GM19193 (cell line): ENCODE results near the gene ADAMTSL3.

Experiments used
- POLR2A ChIP-seq: IDR thresholded peaks from 4 replicates; pipeline ENCODE4 v1.6.1; 2011; ENCODE audit not compliant: insufficient read depth, insufficient read length; ENCODE audit errors: extremely low read depth

Gene ADAMTSL3

DNA sequence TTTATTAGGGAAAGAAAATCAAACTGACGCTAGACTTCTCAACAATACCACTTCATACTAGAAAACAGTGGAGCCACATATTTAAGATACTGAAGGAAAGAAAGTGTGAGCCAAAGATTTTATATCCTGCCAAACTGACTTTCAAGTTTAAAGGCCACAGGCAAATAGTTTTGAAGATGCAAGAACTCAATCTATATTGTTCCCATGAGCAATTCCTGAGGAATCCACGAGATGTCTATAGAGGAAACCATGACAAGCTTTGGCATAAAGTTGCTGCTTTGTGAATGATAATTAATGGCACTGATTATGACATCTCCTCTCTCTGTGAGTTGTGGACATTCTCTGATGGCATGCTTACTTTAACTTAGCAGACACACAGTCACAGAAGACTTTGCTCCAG lies 305.6 kb downstream of the ADAMTSL3 start:
- TF ChIP-seq POLR2A, result no peak

DNA sequence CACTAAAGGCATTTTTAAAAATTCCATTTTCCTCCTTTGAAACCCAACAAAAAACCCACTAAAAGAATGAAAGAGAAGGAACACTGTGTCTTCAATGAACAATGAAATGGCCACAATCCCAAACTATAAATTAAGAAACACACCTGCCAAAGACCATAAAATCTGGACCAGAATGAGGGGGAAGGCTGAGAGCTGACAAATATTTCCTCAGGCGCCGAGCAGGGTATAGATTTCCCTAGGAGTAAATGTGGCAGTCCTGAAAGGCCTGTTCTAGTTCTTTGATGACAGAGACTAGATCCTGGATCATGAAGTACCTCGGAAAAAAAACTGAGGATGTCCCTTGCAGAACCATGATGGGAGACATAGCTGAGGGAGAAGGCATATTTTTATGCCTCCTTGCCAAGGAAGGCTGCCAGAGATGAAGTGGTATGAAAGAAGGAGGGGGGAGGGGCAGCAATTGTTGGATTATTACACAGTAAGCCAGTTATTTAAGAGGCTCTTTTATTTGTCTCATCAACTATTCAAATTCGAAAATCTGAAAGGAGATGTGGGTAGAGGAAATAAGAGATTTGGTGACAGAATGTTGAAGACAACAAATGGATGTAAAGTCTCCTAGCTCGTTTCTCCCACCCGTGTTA lies 306.4 kb downstream of the ADAMTSL3 start:
- TF ChIP-seq POLR2A, result no peak

DNA sequence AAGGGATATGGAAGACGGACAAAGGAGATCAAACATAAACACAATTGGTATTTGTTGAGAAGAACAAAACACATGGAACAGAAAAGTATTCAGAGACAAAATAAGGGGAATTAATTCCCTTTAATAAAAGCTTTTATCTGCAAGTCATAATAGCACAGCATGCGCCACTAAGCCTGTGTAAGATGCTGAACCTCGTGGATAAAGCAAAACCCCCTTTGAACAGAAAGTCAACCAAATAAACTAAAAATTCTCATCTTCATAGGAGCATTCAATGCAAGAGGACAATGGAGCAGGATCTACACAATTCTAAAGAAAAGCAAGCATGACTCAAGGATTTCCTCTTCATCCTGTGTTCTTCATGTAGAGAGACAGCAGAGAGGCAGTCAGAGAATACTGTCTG lies 307.4 kb downstream of the ADAMTSL3 start:
- no peak for TF ChIP-seq POLR2A

DNA sequence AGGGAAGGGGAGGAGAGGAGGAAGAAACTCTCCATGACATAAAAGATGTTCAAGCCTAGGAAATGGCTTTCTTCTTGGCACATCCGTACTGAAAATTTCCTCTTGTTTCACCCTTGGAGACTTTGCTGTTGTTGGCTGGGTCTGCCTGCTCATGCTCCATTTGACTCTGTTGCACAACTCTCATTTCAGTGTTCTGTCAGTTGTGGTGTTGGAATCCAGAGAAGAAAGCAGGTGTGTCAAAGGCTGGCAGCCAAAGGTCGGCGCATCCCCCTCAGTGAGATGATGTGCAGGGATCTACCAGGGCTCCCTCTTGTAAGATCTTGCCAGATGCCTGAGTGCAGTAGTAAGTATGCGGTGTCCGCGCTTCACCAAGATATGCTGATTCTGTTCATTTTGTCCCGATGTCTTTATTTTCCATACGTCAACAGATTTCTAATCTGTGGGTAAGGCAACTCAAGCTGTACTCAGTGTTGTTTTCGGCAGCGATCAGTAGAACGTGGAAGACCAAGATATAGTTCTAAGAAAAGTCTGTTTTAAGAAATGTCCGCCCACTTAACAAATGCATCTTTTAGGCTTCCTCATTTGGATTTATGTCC lies 316.5 kb downstream of the ADAMTSL3 start:
- no peak for TF ChIP-seq POLR2A

DNA sequence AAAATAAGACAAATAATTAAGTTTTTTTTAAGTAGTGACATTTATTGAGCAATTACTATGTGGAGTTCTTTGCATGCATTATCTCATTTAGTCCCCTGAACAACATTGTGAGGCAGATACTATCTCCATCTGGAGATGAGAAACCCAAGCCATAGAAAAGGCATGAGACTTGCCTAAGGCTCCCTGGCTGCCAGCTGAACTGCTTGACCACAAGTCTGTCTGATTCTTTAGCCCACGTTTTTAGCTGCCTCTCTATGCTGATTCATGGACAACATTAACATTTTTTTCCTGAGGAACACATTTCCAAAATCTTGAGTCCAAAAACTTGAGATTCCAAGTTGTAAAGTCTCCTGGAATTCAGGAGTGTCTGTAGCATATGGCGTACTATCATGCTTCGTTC lies 318.1 kb downstream of the ADAMTSL3 start:
- no peak for TF ChIP-seq POLR2A

DNA sequence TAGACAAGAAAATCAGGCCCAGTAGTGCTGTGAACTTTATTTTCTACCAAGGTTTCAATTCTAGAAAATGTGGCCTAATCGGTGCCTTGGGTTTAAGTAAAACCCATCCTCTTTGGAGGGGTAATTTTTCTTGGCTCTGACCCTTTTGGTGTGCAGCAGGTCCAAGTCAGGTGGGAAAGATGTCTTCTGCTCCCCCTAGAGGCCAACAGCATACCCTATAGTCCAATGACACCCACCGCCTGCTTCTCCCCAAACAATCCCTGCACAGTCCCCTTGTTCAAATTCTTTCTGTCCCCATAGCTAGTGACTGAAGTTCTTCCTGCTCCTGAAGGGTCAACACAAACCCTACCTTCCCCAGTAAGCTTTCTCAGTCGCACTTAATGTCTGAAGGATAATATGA lies 319.9 kb downstream of the ADAMTSL3 start:
- no peak for TF ChIP-seq POLR2A

DNA sequence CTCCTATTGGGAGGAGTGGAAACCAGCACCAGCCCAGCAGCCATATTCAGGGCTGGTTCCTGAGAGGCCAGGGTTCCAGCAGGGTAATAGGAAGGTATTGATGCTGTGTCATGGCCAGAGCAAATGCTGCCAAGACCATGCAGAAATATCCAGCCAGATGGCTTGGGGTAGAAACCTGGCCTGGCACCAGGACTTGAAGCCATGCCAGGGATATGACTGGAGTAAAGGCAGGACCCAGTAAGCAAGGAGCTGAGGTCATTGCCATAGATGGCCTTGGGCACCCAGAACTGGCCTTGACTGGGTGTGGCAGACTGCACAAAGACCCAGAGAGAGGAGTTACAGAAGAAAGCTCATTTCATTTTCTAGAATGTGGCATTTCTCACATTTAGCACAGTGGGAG lies 324.1 kb downstream of the ADAMTSL3 start:
- TF ChIP-seq POLR2A, result no peak

DNA sequence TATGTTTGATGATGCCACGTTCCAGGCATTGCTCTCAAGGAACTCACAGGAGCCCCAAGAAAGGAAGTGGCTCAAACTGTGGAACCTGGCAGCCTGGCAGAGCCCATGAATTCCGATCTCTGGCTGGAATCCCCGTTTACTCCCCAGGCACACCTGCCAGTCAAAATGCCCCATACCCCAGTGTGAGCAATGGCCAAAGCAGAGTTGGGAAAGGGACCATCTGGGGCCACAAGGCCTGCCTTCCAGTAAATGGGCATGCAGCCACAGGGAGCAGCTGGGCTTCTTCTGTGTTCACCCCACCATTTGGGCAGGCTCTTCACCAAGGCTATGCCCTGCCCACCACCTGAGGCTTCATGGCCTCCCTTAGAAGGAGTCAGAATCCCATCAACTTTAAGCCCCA lies 324.7 kb downstream of the ADAMTSL3 start:
- no peak for TF ChIP-seq POLR2A

DNA sequence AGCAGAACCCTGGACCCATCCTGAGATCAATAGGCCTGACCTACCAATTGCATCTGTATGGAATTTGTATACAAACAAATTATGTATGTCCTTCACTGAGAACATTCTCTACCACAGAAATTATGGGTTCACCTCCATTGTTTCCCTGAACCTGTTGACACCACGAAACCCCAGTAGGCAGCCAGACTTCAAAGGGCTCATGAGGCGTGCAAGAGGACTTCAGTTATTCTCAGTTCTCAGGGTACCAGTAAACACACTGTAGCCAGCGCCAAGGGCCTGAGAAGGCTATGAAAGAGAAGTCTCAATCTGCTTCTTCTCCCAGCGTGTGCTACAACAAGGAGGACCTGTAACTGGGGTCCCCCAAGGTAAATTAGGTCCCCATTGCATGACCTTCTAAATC lies 326.7 kb downstream of the ADAMTSL3 start:
- TF ChIP-seq POLR2A, result no peak

DNA sequence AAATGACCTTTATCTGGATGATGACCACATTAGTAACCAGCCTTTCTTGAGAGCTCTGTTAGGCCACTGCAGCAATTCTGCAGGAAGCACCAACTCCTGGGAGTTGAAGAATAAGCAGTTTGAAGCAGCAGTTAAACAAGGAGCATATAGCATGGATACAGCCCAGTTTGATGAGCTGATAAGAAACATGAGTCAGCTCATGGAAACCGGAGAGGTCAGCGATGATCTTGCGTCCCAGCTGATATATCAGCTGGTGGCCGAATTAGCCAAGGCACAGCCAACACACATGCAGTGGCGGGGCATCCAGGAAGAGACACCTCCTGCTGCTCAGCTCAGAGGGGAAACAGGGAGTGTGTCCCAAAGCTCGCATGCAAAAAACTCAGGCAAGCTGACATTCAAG lies 328.8 kb downstream of the ADAMTSL3 start:
- no peak for TF ChIP-seq POLR2A

DNA sequence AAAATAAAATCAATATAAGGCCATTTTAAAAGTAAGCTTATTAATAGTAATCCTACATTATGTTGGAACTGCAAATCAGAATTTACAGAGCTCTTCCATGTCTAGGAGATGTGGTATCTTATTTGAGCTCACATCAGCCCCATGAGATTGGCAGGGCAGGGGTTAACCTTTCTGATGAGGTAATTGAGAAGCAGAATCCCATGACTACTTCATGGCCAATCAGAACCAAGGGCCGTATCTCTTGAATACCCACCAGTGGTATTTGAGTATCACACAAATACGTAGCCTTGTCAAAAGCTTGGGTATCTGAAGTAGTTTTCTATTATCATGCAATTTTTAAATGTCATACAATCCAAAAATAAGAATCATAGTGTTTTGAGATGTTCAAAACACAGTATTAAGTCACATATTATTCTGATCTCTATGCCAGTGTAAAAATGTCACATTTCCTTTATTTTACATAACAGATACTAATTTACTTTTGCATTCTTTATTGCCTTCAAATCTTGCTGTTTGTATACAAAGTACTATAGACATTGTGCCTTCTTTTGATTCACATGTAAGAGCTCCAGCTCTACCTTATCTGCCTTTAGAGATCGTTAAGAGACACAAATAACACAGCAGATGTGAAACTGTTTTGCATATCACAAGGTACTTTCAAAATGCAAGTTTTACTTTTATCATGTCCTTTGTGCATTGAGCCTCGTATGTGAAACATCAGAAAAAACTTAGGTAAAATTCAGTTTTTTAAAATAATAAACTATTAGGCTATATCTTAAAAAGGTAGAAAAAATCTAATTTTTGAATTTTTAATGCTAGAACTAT lies 329.9 kb downstream of the ADAMTSL3 start:
- TF ChIP-seq POLR2A, result no peak

DNA sequence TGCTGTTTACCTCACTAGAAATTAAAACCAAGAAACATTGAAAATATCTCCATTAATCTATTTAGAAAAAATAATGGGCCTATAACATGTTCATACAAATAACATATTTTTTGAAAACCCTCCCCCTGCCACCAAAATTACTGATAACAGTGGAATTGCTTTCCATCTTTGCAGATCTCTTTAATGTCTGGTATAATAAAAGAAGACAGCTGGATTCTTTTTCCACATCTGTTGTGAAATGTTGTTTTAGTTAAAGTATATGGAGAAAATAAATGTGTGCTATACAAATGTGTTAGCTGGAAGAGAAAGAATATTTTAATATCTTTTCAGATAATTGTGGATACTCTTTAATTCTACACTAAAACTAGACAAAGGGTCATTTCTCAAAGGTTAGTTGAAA lies 330.7 kb downstream of the ADAMTSL3 start:
- no peak for TF ChIP-seq POLR2A

DNA sequence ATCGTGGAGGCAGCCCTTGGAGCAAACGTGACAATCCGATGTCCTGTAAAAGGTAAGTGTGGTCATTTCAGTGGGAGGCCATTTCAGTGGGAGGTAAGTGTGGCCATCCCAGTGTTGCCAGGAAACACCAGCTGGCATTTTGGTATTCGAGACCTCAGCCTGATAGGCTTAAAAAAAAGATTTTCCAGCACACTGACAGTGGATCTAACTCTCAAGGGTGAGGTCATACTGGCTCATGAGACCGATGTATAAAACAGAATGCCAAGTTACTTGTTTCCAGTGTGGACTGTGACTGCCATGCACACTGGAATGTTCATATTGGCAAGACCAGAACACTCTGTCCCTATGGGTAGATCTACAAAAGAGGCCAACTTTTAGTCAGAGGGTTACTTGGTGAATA lies 337.2 kb downstream of the ADAMTSL3 start:
- no peak for TF ChIP-seq POLR2A

DNA sequence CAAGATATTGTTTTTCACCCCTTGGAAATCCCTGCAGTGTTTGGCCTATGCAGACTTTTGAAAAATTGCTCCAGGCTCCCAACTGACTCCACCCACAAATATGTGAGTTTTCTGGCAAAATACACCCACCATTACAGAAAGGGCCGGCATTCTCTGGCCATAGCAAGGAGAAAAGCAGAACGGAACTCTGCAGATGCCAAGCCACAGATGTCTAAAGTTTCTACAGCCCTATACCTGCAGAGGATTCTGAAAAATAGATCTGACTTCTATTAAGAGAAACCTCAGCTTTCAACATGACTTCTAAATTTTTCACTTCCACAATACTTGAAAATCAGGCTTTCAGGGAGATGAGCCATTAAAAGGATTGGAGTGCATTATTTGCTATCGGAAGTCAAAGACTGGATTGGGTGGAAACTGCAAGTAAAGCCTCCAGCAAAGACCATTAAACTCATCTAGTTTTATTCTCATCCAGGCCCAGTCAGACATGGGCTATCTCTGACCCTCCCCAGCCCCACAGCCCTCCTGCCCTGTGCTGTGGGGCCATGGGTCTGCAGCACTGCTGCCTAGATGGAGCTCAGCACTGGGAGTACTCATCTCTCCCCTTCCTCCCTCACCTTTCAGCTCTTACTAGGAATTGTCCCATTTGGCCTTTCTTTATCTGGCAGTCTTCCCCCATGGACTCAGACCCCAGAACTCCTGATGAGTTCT lies 338.6 kb downstream of the ADAMTSL3 start:
- no peak for TF ChIP-seq POLR2A

DNA sequence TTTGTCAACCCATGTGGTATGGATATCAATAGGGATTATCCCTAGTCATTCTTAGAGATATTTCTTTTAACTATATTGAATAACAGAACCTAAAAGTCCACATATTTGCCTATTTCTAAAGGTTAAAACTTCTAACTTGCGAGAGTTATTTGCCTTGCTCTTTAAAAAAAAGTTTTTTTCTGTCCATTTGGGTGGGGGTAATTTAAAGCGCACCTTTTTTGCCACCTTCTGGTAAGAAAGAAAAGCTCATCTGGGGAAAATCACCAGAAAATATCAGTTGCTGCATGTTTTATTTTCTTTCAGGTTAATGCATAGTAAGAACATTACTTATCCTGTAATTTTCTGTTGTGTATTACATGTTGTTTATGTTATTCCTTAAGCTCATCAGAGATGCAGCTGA lies 339.7 kb downstream of the ADAMTSL3 start:
- TF ChIP-seq POLR2A, result no peak

DNA sequence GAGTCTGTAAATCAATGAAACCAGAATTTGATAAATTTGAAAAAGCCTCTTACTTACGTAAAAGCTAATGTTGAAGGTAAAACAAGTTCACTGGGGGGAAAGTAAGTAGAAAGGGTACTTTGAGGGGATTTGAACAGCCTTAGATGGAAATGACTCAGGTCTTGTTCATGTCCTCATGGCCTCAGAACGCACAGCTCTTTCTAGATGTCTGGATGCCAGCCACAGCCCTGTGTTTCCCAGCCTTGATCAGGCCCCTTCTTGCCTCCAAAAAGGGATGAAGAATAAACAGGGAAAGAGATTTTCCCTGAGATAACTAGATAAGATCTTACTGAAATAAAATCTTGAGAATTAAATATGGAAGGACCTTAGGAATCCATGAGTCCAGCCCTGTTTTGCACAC lies 344.6 kb downstream of the ADAMTSL3 start:
- TF ChIP-seq POLR2A, result no peak

DNA sequence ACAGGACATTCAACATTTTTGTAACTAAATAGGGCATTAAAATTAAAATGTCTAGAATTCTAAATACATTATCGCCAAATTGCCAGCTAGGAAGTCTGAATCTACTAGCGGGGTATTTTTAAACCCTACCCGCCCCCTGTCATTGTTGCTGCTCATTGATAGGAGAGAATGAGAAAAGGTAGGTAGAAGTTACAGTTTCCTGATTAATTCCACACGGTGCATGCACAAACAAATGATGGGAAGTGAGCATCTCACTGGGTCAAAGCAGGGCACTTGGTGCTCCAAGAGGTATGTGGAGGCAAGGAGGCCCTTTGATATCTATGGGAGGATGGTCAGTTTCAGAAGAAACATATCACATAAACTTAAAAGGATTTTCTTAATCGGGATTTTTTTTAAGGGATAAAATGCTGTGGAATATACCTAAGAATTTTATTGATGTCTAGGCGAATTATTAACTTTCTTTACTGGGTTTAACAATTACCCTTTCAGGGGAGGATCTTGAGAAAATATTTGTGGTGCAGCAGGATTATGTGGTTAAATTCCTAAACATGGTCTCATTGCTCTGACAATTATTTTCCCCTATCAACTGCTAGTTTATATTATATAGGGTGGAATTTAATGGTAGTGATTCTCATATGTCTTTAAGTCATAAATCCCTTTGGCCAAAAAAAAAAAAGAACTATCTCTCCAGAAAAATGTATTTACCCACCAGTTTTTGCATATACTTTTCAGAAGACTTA lies 345.6 kb downstream of the ADAMTSL3 start:
- no peak for TF ChIP-seq POLR2A
